Activated CD8-positive, alpha-beta memory T cell treated with anti-CD3 and anti-CD28 coated beads for 36 hours (primary cell): ENCODE data around the gene SPOUT1. TPM values are rescaled to one million over a fixed set of nuclear protein-coding genes. Genes with fewer than 3 reads are reported as not detected.

Experiments
- CTCF ChIA-PET: fragments of 350-600 bp; sonication (Branson Sonifier 250); formaldehyde crosslinking; loops from one replicate; lab custom pipeline; 2021; ENCODE audit warnings: antibody characterized with exemption; lab: Charles Lee
- POLR2A ChIA-PET: fragments of 350-600 bp; sonication (Branson Sonifier 250); formaldehyde crosslinking; loops from one replicate; lab custom pipeline; 2021; ENCODE audit warnings: antibody characterized with exemption; lab: Charles Lee
- total RNA-seq, 2 experiments: library from RNA; stranded (reverse); gene quantifications; one replicate each; pipeline ENCODE4 v1.2.3, GENCODE V29; 2021

Gene SPOUT1
- total RNA-seq, 2 experiments from 2014 or later, result 130 to 138 TPM

DNA sequence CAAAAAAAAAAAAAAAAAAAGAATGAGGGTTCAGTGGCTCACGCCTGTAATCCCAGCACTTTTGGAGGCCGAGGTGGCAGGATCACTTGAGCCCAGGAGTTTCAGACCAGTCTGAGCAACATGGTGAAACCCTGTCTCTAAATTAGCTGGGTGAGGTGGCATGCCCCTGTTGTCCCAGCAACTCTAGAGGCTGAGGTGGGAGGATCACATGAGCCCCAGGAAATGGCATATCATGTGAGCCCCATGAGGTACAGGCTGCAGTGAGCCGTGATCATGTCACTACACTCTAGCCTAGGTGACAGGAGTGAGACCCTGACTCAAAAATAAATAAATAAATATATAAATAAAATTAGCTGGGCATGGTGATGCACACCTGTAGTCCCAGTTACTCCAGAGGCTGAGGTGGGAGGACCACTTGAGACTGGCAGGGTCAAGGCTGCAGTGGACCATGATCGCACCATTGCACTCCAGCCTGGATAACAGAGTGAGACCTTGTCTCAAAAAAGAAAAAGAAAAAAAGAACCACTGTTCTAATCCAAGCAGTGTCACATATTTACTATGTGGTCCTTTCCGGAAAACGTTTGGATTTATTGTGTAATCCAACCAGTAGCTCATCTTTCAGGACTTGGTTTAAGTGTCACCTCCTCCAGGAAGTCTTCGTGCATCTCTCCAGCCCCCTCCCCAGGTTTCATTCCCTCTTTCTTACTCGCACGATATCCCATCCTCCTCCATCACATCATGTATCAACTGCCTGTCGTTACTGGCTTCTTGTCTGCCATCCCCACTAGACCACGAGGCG, 12.3 kb upstream of the SPOUT1 start:
- CTCF ChIA-PET, result interaction anchor here (0.7 kb wide), 2 partner anchors 89 to 859 kb away, joined by 3 to 4 read pairs; no protein-coding TSS in a partner anchor
- POLR2A ChIA-PET, result interaction anchor here (0.9 kb wide), 1 partner anchor 12 kb away, joined by 3 read pairs; the partner anchor contains the start of gene SPOUT1

DNA sequence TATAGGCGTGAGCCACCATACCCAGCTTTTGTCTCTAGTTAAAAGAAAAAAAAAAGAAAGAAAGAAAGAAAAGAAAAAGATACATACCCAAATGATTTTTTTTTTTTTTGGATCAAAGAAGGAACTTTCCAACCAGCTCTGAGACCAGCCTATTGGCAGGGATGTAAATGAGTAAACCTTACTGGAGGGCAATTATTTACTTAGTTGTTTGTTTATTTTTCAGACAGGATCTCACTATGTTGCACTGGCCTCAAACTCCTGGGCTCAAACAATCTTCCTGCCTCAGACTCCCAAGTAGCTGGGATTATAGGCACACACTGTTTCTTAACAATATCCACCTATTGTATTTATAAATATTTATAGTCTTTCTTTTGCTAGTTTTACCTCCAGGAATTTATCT, 10.9 kb upstream of the SPOUT1 start:
- ChIA-PET POLR2A (no interaction called here), CTCF (interaction anchor here (0.8 kb wide), 1 partner anchor 23 kb away, joined by 4 read pairs; the partner anchor contains the start of gene ENDOG)

DNA sequence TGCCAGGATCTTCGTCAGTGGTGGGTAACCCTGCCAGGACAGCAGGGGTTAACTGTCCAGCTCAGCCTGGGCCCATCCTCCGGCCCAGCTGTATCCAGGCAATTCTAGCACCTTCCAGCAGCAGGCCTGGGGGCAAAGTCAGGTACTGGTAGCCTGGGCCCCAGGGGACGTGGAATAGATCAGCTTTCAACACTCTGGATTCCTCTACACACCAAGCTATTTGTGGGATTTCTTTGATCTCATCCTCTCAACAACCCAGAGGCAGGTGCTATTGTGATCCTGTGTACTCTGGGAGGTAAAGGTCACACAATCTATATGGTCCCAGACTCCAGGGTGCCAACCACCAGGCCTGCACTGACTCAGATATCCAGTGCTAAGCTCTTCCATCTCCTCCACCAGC, 8.7 kb upstream of the SPOUT1 start:
- POLR2A ChIA-PET, result no interaction called here
- CTCF ChIA-PET, result interaction anchor here (0.6 to 1.8 kb wide), 2 partner anchors 20 to 146 kb away, joined by 5 to 6 read pairs; partner anchors contain the start of gene ENDOG

DNA sequence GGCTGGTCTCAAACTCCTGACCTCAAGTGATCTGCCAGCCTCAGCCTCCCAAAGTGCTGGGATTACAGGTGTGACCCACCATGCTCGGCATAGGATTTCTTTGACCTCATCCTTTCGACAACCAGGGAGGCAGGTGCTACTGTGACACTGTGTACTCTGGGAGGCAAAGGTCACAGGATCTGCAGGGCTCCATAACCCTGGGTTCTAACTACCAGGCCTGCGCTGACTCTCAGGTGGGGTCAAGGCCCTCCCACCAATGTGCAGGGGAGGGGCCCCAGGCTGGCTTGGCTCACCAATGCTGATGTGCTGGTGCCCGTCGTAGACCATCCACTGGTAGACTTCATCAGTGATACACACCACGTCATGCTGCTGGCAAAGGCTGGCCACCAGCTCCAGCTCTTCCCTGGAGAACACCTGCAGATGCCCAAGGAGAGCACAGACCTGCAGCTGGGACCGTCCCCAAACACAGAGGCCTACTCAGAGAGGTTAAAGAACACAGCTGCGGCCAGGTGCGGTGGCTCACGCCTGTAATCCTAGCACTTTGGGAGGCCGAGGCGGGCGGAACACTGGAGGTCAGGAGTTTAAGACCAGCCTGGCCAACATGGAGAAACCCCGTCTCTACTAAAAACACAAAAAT, 7.0 kb upstream of the SPOUT1 start:
- ChIA-PET POLR2A (no interaction called here), CTCF (no interaction called here)

DNA sequence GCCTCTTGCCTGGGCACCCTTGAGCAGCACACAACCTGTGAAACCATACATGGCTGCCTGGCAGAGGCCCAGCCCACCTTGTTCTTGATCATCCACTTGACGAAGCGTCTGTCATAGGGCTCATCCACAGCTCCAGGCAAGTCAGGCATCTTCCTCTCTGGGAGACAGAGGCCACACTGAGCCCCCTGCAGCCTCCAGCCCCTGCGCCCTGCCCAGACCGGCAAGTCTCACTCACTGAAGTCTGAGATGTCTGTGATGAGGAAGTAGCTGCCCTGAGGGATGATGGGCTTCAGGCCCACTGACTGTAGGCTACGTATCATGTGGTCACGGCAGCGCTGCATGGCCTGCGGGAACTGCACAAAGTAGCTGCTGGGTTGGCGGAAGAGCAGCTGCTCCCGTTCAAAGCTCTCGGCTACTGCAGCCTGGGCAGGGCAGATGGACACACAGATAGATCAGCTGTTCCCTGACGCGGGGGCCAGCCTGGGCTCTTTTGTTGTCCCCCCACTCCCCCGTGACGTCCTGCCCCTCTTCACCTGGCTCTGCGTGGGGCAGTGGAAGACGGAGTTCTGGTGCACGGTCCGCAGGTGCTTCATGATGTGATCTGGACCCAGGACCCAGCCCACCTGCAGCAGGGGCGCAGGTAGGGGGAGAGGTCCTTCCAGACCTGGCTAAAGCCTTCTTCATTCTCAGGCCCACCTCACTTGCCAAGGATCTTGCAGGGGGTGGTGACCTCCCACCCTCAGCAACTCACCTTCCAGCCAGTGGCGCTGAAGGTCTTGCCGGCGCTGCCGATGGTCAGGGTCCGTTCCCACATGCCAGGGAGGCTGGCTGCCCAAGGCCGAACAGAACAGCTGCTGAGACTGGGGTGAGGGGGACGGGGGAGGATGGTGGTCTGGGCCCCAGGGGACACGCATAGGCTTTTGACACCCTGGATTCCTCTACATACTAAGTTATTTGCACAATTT, 5.9 kb upstream of the SPOUT1 start:
- POLR2A ChIA-PET, result interaction anchor here (0.7 kb wide), 1 partner anchor 10 kb away, joined by 8 read pairs; no protein-coding TSS in a partner anchor
- CTCF ChIA-PET, result no interaction called here

DNA sequence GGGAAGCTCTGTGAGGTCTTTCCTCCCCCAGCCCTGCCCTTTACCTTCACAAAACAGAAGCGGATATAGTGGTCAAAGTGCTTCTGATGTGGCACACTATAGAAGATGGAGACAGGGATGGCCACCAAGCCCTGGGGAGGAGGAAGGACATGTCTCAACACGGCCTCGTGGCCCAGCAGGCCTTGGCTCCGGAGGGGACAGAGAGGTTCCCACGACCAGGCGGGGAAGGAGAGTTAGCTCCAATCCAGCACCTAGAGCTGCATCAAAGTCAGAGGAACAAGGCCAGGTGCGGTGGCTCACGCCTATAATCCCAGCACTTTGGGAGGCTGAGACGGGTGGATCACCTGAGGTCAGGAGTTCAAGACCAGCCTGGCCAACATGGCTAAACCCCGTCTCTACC, 4.1 kb upstream of the SPOUT1 start:
- ChIA-PET POLR2A (no interaction called here), CTCF (no interaction called here)

DNA sequence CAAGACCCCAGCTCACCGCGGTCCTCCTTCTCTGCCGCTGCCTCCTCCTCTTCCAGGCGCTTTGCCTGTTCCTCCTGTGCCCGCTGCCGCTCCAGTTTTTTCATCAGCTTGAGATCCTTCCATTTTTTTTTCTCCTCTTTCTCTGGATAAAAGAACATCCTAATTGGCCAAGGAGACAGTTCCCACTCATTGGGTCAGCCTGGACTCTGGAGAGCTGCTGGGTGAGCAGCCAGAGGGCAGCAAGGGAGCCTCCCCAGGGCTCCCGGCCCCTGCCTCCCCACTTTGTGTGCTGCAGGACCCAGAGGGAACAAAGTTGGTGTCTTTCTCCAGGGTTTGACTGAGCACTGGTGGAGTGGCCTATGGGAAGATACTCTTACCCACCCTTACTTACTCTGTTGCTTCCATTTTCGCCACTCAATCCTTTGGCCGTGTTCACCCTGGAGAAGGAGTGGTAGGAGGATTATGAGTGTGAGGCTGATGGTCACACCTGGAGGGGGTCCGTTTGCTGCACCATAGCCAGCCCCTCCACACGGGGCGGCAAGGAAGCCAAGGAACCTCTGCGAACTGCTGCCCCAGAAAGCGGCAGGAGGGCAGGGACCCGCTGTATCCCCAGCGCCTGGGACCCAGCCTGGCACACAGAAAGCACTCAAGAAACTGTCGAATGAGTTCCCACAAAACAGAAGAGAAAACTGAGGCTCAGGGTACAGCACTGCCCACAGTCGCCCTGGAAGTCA, 708 bp downstream of the SPOUT1 start:
- ChIA-PET CTCF (interaction anchor here (1.3 kb wide), 1 partner anchor 11 kb away, joined by 11 read pairs; the partner anchor contains the start of gene ENDOG), POLR2A (interaction anchor here (0.9 to 1.5 kb wide), 3 partner anchors 10 to 144 kb away, joined by 3 to 26 read pairs (median 5); partner anchors contain the start of gene ENDOG)

DNA sequence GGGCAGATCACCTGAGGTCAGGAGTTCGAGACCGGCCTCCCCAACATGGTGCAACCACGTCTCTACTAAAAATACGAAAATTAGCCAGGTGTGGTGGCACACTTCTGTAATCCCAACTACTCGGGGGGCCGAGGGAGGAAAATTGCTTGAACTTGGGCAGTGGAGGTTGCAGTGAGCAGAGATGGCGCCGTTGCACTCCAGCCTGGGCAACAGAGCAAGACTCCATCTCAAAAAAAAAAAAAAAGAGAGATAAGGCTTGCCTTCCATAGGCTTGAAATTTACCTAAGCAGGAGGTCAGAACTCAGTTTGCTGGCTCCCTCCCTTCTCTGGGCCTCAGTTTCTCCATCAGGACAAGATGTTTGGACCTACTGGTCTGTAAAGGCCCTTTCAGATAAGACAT, 1.3 kb downstream of the SPOUT1 start:
- ChIA-PET POLR2A (interaction anchor here (1.5 kb wide), 1 partner anchor 10 kb away, joined by 5 read pairs; the partner anchor contains the start of gene ENDOG), CTCF (interaction anchor here (1.5 kb wide), 1 partner anchor 10 kb away, joined by 13 read pairs; the partner anchor contains the start of gene ENDOG)

DNA sequence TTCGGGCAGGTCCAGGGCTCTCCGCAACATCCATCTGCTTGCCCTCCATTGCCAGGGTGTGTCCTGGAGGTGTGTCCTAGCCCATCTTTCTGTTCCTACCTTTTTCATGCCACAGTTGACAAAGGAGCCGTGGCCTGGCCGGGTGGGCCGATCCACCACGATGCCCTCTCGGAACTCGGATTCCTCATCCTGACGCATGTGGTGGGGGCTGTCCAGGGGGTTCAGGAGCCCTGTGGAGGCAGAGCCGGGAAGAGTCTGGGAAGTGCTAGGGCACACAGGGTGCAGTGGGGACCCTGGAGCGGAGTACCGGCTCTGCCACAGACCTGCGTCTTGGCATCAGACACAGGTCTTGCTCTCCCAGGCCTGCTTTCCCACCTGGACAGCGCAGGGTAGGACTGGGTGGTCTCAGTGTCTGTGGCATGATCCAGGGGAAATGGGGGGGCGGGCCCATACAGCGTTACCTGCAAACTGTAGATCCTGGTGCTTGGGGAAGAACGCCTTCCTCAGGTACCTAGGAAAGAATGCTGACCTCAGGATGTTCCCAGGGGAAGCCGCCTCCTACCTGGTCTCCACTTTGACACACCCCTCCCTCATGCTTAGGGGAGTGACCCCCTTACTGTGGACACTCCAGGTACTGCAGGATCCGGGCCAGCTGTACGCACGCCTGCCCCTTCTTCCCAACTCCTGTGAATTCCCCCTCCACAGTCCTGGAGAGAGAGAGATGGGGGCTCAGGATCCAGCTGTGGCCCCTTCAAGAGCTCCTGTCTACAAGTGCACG, 3.5 kb downstream of the SPOUT1 start:
- POLR2A ChIA-PET, result interaction anchor here (1.1 kb wide), 1 partner anchor 8 kb away, joined by 3 read pairs; the partner anchor contains the start of gene ENDOG

DNA sequence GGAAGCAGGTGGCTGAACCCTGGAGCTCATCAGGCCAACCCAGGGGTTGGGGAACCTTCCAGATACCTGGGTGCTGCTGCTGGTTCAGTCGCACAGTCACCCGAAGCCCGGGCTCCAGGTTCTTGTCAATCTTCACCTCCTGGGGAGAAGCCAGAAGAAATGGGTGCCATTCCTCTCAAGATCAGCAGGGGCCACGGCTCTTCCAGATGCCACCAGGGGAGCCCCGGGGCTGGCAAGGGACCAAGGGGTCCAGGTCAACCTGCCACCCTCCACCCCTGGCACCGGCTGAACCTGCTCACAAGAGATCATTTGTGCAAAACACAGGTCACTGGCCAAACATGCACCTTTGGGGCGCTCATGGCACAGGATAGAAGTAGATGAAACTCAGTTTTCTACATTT, 4.7 kb downstream of the SPOUT1 start:
- POLR2A ChIA-PET, result interaction anchor here (0.6 kb wide), 2 partner anchors 10 to 126 kb away, joined by 6 to 8 read pairs; no protein-coding TSS in a partner anchor

More for the DNA sequence above, 3.5 kb downstream of the SPOUT1 start:
- CTCF ChIA-PET, result no interaction called here

DNA sequence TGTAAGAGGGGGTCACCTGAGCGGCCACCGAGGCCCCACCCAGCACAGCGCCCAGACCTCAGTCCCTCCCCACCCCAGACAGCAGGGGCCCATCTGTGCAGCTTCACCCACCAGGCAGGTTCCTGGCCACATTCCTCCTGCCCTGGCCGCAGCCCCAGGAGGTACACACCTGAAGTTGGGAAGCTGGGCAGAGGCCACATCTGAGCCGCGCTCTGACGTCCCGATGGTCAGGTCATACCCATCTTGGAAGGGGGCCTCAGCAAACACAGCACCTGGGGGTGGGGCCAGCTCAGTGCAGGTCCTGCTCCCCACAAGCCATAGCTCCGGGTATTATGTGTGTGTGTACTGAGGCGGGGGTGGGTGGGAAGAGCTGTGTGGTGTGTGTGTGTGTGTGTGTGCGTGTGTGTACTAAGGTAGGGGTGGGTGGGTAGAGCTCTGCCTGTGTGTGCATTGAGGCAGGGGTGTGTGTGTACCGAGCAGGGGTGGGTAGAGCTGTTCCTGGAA, 5.6 kb downstream of the SPOUT1 start:
- POLR2A ChIA-PET, result no interaction called here
- CTCF ChIA-PET, result no interaction called here

More for the DNA sequence above, 4.7 kb downstream of the SPOUT1 start:
- CTCF ChIA-PET, result no interaction called here

DNA sequence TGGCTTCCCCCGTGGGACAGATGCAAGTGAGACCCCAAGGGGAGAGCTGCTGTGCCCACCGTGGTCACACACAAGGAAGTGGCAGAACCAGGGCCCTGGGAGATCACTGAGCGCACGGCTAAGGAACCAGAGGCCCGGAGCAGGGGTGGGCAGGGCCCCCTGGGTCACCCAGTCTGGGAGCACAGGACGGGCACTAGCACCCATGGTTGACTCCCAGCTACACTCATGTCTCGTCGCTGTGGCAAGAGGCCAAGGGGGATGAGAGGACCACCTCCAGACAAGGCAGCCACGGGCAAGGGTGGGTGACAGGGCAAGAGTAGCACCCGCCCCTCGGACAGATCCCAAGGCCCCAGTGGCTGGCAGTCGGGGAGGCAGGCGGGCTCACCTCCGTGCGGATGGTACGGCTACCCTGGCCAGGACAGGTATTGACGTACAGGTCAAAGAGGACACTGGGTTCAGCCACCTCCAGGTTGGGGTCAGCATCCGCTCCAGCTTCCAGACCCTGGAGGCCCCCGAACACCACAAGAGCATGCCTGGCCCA, 6.2 kb downstream of the SPOUT1 start:
- CTCF ChIA-PET, result no interaction called here
- POLR2A ChIA-PET, result no interaction called here

DNA sequence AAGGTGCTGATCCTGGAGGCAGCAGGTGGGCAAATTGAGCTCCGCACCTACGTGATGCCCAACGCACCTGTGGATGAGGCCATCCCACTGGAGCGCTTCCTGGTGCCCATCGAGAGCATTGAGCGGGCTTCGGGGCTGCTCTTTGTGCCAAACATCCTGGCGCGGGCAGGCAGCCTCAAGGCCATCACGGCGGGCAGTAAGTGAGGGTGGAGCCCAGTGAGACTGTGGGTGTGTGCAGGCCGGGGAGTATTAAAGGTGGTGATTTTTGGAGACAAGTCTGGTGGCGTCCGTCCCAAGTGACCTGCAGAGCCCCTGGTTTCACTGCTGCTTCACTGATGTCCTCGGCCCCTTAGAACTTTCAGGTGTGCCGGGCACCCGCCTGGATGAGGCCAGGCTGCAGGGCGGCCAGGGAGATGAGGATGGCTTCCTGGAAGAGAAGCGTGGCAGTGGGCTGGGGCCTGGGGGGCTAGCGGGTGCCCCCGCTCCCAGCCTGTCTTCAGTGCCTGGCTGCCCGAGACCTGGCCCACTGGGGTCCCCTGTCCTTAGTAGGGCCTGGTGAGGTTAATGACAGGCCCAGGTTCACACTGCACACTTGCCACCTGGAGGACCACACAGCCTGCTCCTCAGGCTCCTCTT, 7.1 kb downstream of the SPOUT1 start:
- POLR2A ChIA-PET, result no interaction called here
- CTCF ChIA-PET, result no interaction called here

DNA sequence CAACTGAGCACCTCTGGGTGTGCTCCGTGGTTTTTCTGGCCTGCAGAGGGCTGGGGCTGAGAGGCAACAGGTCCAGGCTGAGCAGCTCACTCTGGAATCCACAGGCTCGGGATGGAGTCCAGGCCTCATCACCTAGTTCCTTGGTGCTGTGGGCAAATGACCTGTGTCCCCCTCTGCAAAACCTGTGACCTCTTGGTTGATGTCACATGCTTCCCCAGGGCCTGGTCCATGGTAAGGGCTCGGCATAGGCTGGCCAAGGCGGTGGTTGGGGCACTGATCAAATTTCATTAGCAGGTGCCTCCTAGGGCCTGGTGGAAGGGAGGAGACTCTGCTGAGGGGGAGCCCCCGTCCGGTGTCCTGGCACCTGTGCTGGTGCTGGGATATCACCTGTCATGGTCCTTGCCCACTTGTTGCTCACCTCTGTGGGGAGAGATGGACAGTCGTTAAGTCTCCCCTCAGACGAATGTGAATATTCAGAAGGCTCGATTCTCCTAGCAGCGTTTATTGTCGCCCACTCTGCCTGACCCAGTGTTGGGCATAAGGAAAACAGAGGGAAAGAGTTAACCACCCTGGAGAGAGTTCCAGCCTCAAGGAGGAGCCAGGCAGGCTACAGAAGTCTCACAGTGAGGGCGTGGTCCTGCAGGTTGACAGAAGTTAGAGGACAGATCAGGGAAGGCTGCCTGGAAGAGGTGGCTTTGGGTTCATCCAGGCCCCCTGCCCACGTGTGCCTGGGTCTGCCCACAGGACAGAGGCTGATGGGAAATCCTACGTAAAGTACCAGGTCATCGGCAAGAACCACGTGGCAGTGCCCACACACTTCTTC, 7.8 kb downstream of the SPOUT1 start:
- ChIA-PET CTCF (interaction anchor here (1.1 kb wide), 1 partner anchor 184 kb away, joined by 3 read pairs; no protein-coding TSS in a partner anchor), POLR2A (no interaction called here)
